H4 (cell line): ENCODE results near the gene RLF. TPM values are rescaled to one million over a fixed set of nuclear protein-coding genes. Genes with fewer than 3 reads are reported as not detected.

Source experiments
- DNase-seq: peaks from one replicate; pipeline ENCODE4 v3.0.0-alpha.2; 2015; ENCODE audit warnings: low spot score
- total RNA-seq: library from RNA; depleted of rRNA; stranded (reverse); fragments of >200 nt; shearing (Covaris generic); gene quantifications from 2 replicates; pipeline ENCODE4 v1.2.3, GENCODE V29; 2014; rRNA removed

Gene RLF
- total RNA-seq = 10.0 and 12.7 TPM in 2 replicates

DNA sequence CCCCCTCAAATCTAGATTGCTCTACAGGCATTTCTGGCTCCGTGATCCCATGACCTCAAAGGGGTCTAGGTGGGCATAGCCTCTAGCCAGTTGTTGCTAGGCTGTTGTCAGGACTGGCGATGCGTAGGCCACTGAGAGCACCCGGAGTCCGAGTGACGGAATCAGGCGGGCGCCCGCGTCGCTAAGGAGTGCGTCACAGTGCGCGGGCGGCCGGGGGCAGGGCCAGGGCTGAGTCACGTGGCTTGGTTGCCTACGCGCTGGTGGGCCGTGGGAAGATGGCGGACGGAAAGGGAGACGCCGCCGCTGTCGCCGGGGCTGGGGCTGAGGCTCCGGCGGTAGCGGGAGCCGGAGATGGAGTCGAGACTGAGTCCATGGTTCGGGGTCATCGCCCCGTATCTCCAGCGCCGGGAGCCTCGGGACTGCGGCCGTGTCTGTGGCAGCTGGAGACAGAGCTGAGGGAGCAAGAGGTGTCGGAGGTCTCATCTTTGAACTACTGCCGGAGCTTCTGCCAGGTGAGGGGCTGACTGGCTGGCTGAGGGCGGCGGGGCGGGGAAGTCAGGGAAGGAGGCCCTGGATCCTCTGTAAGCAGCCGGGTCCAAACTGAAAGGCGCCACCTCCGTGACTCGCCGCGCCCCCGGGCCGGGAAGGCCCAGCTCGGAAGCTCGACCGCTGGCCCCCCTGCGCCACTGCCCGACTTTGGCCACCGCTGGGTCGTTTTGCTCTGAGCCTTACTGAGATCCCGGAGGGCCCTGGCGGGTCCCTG lies at the start of gene RLF:
TSS of gene RLF (plus strand) at position 263 of the 763 bp plus-strand sequence. CDS start at position 276, 13 bp downstream.
- peak; percentile 95 for DNase-seq

DNA sequence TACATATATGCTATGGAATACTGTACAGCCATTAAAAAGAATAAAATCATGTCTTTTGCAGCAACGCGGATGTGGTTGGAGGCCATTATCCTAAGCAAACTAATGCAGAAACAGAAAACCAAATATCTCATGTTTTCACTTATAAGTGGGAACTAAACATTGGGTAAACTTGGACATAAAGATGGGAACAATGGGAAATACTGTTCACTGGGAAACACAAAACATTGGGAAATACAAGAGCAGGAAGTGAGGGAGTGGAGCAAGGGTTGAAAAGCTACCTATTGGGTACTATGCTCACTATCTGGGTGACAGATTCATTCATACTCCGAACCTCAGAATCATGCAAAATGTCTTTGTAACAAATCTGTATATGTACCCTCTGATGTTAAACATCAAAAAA lies 46.8 kb upstream of the RLF start:
- no peak for DNase-seq

DNA sequence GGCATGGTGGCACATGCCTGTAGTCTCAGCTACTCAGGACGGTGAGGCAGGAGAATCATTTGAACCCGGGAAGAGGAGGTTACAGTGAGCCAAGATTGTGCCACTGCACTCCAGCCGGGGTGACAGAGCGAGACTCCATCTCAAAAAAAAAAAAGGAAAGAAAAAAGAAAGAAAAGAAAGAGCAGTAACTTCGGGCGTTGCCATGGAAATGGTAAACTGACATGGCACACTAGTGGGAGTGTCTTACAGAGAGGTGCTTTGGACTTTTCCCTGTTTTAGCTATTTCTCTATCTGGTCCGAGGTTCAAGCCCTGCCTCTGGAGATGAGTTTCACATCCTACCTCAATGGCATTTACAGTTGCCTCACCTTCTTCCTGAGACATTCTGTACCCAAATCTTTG lies 41.1 kb upstream of the RLF start:
- no peak for DNase-seq

DNA sequence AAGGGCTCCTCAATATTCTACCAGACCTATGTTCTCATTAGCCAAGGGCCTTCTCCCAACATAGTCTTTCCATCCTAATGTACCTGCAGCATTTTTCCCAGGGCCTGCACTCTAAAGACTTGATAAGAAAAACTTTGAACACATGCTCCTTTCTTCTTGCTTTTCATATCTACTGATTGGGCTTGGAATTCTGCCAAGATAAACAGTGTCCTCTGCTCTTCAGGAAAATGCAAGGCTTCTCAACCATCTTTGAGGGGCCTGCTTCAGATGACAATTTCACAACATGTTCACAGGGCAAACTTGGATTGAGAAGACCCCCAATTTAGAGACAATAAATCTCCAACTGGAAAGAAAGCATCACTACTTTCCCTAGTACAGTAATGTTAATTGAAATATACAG lies 38.3 kb upstream of the RLF start:
- no peak for DNase-seq

GRCh38 chr1:40130892-40131291 lies 30.3 kb upstream of the RLF start:
- no peak for DNase-seq

DNA sequence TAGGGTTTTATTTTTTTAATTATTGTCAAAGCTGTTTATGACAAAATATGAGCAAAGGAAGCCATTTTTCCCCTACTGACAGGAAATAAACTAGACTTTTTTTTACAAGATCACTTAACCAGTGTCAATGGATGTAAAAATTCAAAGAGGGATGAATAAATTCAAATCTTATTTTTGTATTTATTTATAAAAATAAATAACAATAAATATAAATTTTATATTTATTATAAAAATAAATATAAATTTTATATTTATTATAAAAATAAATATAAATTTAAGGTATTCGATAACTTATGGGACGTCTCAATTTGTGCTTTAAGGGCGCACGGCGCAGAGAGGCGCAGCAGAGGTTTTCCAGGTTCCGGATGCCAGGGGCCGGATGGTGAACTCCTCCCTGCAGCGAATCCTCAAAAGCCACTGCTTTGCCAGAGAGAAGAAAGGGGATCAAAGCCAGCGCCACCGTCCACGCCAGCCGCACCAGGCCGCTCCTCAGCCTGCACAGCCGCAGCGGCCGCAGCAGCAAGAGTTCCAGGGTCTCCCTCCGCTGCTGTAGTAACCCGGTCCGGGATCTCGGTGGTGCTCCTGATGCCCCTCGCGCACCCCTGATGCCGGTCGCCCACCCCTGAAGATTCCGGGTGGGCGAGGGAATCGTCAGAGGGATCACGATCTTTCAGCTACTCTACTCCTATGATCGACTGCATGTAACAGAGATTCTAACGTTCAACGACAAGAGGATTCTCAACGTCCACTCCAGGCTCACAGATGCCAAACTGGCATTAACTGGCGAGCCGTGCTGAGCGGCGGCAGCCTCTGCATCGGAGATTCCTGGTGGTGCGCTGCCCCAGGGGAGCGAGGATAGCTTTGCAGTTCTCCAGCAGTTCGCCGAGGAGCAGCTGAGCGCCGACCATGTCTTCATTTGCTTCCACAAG lies 28.5 kb upstream of the RLF start:
- DNase-seq = no peak

DNA sequence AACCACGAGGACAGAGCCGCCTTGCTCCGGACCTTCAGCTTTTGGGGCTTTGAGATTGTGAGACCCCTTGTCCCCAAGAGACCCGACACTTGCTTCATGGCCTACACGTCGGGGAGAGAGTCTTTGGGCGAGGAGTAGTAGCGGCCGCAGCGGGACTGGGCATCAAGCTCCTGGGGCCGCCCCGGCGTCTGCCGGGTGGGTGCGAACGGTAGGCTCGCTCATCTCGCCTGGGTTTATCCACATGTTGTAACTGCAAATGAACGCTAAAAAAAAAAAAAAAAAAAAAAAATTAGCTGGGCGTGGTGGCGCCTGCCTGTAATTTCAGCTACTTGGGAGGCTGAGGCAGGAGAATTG lies 27.9 kb upstream of the RLF start:
- no peak for DNase-seq

DNA sequence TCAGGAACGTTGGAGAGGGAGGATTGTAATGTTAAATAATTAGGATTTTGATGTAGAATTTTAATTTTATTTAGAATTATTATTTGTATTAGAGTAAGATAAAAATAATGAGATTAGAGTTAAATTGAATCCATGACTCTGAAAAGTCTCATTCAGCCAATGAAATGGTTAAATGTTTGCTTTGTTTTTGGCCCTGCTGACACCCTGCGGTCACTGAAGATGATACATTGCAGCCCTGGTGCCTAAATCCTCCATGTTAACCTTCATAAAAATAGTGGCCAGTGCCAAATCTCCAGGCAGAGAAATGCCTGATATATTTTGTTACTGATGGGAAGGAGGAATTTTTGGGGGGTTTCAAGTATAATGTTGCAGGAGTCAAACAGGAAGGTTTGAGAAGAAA lies 27.3 kb upstream of the RLF start:
- DNase-seq = no peak

GRCh38 chr1:40140211-40140973 lies 20.8 kb upstream of the RLF start:
- peak; percentile 56 for DNase-seq

GRCh38 chr1:40141878-40142535 lies 19.2 kb upstream of the RLF start:
- peak; percentile 35 for DNase-seq

DNA sequence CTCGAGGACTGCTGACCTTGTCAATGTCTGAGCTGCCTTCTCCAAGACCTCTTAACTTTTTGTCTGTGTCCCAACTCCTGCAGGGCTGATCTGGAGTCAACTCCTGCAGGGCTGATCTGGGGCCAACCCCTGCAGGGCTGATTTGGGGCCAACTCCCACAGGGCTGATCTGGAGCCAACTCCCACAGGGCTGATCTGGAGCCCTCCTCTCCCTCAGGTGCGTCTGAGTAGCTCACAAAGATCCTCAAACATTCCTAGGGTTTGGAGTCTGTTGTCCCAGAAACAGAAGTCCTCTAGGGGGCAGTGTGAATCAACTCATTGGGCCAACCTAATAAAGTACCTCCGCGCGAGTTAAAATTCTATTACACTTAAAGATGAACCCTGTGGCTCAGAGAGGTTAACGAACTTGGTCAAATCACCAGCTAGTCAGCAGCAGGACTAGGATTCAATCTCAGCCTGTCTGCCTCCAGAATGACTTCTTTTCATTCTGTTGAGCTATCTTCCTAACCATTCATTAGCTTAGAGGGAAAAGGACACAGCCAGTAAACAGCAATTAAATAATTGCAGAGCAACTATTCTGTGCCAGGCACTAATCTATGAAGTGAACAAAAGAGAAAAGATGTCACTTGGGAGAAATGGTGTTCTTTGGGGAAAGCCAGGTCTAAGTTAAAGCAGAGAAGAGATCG lies 17.2 kb upstream of the RLF start:
- peak; percentile 53 for DNase-seq

DNA sequence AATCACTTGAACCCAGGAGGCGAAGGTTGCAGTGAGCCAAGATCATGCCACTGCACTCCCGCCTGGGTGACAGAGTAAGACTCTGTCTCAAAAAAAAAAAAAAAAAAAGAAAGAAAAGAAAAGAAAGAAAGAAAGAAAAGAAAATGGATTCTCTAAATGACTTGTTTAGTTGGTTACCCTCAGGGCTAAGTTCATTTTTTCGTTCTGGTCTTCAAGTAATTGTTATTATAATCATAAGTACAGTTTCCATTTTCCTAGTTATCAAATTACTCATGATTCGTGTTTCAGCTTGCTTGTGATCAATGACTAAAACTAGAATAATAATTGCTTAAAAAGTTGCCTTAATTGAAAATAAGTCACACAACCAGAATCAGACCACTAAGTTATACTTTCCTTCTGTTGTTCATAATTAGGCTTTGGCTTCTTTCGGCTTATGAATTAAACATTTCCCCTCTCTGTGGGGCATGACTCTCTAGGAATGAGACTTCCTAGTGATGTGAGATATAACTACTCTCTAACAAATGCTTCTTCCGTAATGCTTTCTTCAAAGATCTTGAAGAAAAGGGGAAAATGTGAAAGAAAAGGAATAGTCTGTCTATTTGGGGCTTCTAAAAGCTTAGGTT lies 9.6 kb upstream of the RLF start:
- no peak for DNase-seq

- peak; percentile 55 for DNase-seq
These were observed 8.0 kb upstream of the RLF start for GRCh38 chr1:40153073-40153770.

GRCh38 chr1:40155135-40155534 lies 6.1 kb upstream of the RLF start:
- no peak for DNase-seq

- DNase-seq = no peak
These were observed 5.3 kb upstream of the RLF start for GRCh38 chr1:40155910-40156309.

GRCh38 chr1:40160806-40161124 lies 422 bp upstream of the RLF start:
- no peak for DNase-seq

DNA sequence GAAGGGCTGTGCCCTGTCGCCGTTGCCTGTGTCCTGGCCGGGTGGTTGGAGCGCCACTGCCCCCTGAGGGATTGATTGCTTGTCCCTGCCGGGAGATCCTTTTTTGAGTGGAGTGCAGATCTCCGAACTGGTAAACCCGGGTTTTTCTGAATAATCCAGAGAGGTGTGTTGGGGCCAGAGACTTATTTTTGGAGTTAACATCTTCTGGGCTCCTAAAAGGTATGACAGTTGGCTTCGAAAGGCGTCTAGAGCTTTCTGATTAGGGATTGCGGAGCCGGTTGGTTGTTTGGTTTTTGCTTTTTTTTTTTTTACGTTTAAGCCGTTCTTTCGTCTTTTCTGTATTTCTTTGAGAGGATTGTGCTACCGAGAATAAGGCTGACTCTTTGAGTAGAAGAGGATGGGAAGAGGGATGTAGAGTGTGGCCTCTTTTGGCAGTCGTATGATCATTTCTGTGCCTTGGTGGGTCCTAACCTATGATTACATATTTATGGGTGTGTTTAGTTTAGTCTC lies 756 bp downstream of the RLF start:
- DNase-seq = no peak

GRCh38 chr1:40162753-40163441 lies 1.7 kb downstream of the RLF start:
- no peak for DNase-seq

DNA sequence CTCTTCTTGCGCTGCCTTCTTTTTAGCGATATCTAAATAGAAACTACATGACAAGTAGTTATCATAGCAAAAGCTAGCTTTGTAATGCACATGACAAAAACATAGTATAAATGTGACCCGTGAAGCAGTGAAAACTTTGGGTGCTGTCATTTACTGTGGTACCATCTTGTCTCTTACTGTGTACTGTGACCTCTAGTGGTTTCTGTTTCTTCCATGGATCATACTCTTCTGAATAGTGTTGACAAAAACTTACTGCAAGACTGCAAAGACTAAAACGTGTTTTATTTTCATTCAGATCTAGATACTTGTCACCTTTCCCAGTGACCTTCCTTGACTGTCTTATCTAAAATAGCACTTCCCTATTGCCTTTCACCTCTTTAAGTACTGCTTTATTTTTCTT lies 6.1 kb downstream of the RLF start:
- DNase-seq = no peak
